ENCODE data around the gene HCRT.
"Not testable (repeated sequence)": the region's sequence is repeated elsewhere in the genome, so short reads cannot be mapped to it uniquely, and the experiment has no call there.

GRCh38 chr17:42211921-42212341 lies 26.7 kb upstream of the HCRT start:
- TF ChIP-seq CTCF, EZH2phosphoT487 (IDR thresholded peaks at IDR 0.05): not testable (repeated sequence)

Measured in neural progenitor cell (in vitro differentiated cells).